ENCODE results near the gene F13A1.

DNA sequence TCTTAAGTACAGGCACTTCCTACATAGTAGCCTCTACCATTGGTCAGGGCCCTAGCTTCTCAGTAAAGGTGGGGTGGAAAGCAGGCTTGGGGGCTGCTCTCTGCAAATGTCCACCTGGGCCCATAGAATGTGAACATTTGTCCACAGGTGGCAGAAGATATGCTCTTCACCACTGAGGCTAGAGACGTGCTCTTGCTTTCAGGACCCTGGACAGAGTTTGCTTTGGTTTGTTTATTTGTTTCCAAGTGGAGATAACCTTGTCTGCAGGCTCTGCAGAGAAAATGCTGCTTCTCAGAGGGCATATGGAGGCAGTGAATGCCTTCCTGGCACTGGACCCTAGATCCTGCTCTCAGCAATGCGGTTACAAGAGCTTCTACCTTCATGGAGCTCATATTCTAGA lies 129.0 kb downstream of the F13A1 start:
- TF ChIP-seq CTCF (IDR thresholded peaks at IDR 0.05; ENCODE audit: insufficient read depth, low read length, poor library complexity, severe bottlenecking) = no peak
- no peak for TF ChIP-seq EZH2phosphoT487 (conservative IDR thresholded peaks at IDR 0.05; ENCODE audit: low read length)
